ENCODE data around the gene MRPL57. TPM values are rescaled to one million over a fixed set of nuclear protein-coding genes. Genes with fewer than 3 reads are reported as not detected.

MRPL57 gene
- total and polyA plus RNA-seq, 4 donors, result 14.6 to 49.4 (median 21.6) TPM

DNA sequence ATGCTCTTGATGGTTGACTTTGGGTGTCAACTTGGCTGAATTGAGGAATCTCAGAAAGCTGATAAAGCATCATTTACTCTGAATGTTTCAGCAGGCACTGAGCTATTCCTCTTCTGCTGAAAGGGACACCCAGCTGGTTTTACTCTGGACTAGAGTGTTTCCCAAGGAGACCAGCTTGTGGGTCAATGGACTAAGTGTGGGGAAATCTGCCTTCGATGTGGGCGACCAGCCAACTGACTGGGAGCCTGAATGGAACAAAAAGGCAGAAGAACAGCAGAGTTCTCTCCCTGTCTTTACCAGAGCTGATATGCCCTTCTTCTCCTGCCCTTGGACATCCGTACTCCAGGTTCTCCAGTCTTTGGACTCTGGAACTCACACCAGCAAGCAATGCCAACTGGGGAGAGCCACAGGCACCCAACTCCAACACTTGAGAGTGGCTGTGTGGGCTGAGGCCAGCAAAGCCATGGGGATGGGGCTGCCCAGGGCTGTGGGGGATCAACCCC is 32.2 kb downstream of the MRPL57 start:
- H3K27me3 ChIP-seq (ENCODE audit: control insufficient read depth in 4 of 4, insufficient read depth in 4 of 4, low read length in 3 of 4), result no peaks in the 10 kb centered on the region
- H3K27ac ChIP-seq (ENCODE audit: low read depth in 1 of 2, low read length in 2 of 2), result no peak overlapping the region
- no peak for TF ChIP-seq HNF4A (conservative IDR thresholded peaks at IDR 0.05)
- TF ChIP-seq, protein P1, sequence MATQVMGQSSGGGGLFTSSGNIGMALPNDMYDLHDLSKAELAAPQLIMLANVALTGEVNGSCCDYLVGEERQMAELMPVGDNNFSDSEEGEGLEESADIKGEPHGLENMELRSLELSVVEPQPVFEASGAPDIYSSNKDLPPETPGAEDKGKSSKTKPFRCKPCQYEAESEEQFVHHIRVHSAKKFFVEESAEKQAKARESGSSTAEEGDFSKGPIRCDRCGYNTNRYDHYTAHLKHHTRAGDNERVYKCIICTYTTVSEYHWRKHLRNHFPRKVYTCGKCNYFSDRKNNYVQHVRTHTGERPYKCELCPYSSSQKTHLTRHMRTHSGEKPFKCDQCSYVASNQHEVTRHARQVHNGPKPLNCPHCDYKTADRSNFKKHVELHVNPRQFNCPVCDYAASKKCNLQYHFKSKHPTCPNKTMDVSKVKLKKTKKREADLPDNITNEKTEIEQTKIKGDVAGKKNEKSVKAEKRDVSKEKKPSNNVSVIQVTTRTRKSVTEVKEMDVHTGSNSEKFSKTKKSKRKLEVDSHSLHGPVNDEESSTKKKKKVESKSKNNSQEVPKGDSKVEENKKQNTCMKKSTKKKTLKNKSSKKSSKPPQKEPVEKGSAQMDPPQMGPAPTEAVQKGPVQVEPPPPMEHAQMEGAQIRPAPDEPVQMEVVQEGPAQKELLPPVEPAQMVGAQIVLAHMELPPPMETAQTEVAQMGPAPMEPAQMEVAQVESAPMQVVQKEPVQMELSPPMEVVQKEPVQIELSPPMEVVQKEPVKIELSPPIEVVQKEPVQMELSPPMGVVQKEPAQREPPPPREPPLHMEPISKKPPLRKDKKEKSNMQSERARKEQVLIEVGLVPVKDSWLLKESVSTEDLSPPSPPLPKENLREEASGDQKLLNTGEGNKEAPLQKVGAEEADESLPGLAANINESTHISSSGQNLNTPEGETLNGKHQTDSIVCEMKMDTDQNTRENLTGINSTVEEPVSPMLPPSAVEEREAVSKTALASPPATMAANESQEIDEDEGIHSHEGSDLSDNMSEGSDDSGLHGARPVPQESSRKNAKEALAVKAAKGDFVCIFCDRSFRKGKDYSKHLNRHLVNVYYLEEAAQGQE (IDR thresholded peaks at IDR 0.05), result no peak
- TF ChIP-seq NR2F2 (IDR thresholded peaks at IDR 0.05), result no peak
- TF ChIP-seq FOXA1 (IDR thresholded peaks at IDR 0.05), result no peak
- TF ChIP-seq RAD21 (IDR thresholded peaks at IDR 0.05), result no peak
- no peak for TF ChIP-seq CTCF (IDR thresholded peaks at IDR 0.05; ENCODE audit: low read depth, low read length, missing input control)
- no peak for TF ChIP-seq MAX (IDR thresholded peaks at IDR 0.05)
- TF ChIP-seq JUND (IDR thresholded peaks at IDR 0.05), result no peak
- TF ChIP-seq ATF3 (IDR thresholded peaks at IDR 0.05), result no peak
- TF ChIP-seq YY1 (IDR thresholded peaks at IDR 0.05), result no peak
- TF ChIP-seq SP1 (IDR thresholded peaks at IDR 0.05), result no peak
- TF ChIP-seq RXRA (IDR thresholded peaks at IDR 0.05), result no peak
- no peak for TF ChIP-seq EGR1 (IDR thresholded peaks at IDR 0.05; ENCODE audit: low read depth in 2 of 2)
- TF ChIP-seq HNF4G (IDR thresholded peaks at IDR 0.05), result no peak
- no peak for TF ChIP-seq TAF1 (conservative IDR thresholded peaks at IDR 0.05)
- no peak for TF ChIP-seq ZBTB33 (IDR thresholded peaks at IDR 0.05)
- TF ChIP-seq GABPA (IDR thresholded peaks at IDR 0.05 in 1 of 2, conservative IDR thresholded peaks at IDR 0.05 in 1 of 2), result no peak
- TF ChIP-seq FOXA2 (IDR thresholded peaks at IDR 0.05), result no peak
- no peaks in the 10 kb centered on the region for H3K9me3 ChIP-seq (ENCODE audit: control insufficient read depth in 4 of 4, low read length in 3 of 4)
- 45% methylated on average over 3 of the region's 3 CpGs for WGBS
- H3K4me3 ChIP-seq (ENCODE audit: low read depth in 1 of 3, low read length in 3 of 3), result no peak overlapping the region
- DNase-seq (ENCODE audit: low spot score), result no peak
- H3K36me3 ChIP-seq (ENCODE audit: control insufficient read depth in 4 of 4, insufficient read depth in 3 of 4, low read depth in 1 of 4, low read length in 3 of 4), result no peaks in the 10 kb centered on the region
- no peaks in the 10 kb centered on the region for H3K4me1 ChIP-seq (ENCODE audit: control insufficient read depth in 4 of 4, insufficient read depth in 4 of 4, low read length in 3 of 4)
- no peak overlapping the region for H3K9ac ChIP-seq (ENCODE audit: low read depth in 1 of 2, low read length in 2 of 2)
